Measurements from ENCODE around the gene RASGRF2.

DNA sequence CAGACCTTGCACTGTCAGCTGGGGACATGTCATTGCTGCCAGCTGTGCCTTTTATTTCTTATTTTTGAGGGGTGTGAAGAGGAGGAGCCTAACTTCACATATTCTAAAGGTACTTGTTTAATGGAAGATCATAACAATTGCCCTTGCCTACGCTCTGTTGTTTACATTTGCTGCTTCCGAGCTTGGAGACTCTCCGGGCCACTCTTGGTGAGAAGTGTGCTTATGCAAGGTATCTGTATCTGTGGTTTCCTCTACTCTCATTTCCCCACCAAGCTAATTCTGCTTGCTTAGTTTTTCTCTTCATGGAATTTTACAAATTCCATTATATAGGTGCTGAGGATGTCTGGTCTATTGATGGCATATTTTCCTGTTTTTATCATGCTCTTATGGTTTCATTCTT, 105.3 kb downstream of the RASGRF2 start:
- TF ChIP-seq POLR2A (IDR thresholded peaks at IDR 0.05), result no peak
- TF ChIP-seq, protein P1, sequence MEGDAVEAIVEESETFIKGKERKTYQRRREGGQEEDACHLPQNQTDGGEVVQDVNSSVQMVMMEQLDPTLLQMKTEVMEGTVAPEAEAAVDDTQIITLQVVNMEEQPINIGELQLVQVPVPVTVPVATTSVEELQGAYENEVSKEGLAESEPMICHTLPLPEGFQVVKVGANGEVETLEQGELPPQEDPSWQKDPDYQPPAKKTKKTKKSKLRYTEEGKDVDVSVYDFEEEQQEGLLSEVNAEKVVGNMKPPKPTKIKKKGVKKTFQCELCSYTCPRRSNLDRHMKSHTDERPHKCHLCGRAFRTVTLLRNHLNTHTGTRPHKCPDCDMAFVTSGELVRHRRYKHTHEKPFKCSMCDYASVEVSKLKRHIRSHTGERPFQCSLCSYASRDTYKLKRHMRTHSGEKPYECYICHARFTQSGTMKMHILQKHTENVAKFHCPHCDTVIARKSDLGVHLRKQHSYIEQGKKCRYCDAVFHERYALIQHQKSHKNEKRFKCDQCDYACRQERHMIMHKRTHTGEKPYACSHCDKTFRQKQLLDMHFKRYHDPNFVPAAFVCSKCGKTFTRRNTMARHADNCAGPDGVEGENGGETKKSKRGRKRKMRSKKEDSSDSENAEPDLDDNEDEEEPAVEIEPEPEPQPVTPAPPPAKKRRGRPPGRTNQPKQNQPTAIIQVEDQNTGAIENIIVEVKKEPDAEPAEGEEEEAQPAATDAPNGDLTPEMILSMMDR (IDR thresholded peaks at IDR 0.05), result no peak
